Measurements from ENCODE around the gene CAPS.

Gene CAPS

DNA sequence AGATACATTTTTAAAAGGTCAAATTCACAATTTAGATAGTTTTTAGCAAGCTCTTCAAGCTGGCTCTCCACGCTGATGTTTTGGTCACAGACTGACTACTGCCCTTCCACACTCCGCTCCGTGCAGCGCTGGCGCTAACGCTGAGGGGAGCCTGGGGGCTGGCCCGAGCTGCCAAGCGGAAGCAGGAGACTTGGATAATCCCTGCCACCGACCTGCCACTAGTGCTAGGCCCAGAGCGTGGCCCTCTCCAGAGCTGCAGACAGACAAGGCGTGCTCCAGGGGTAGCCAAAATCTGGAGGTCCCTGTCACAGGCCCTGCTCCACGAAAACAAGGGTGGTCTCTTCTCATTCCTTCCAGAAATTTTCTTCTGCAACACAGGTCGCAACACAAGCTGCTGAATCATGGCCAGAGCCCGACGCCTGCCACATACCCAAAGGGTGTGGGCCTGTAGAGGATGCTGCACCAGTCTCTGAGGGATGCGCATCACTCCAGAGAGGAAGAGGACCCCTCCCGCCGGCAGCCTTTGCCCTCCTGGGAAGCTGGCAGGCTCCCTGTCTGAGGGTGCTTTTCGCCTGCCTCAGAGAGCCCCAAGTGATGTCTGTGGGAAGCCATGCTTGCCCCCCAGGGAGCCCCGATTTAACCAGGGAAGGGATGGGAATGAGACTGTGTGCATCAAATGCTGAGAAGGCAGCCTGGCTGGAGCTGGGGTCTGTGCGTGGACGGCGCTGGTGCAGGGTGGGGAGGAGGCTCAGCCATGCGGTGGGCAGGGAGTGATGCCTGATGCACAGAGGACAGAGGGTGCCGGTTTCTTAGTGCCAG lies 21.6 kb downstream of the CAPS start:
- DNase-seq = no peak

- DNase-seq = no peak
Measured at GRCh38 chr19:5936292-5936592, 22.2 kb downstream of the CAPS start.

GRCh38 chr19:5937550-5937949 lies 23.5 kb downstream of the CAPS start:
- DNase-seq = no peak

DNA sequence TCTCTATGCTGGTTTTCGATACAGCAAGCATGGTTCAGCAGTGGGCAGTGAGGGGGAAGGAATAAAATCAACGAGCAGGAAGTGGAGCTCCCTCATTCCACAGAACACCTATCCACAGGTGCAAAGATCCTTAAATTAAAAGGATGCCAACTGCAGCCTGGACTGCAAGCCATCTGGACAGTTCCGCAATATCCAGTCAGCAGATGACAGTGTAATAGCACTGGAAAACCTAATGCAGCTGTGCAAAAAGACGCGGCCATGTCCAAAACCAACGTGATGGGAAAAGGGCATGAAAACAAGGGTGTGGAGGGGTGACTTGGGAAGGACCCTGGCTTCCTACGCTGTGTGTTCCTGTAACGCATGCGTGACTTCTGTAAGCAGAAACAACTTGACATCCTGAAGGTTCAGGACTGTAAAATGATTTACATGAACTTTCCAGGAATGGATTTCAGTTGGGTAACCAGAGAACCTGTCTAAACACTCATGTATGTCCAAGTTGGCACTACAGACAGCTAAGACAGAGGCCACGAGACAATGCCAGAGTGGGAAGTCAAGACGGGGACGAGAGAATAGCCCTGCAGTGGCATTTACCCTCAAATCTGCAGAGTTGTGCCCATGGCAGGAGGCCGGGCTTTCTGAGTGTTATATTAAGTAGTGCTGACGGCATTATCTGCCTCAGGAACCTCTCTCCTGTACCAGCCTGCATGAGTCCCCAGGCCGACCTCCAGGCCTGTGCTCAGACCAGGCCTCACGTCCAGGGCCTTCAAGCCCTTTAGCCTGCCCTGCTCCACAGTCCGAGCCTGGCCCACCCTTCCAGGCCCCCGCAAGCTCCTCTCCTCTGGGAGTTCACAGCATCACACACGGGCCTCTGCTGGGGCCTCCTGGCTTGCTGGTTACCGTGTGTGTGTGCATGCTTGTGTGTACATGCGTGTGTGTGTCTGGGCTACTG lies 26.5 kb downstream of the CAPS start:
- no peak for DNase-seq

DNA sequence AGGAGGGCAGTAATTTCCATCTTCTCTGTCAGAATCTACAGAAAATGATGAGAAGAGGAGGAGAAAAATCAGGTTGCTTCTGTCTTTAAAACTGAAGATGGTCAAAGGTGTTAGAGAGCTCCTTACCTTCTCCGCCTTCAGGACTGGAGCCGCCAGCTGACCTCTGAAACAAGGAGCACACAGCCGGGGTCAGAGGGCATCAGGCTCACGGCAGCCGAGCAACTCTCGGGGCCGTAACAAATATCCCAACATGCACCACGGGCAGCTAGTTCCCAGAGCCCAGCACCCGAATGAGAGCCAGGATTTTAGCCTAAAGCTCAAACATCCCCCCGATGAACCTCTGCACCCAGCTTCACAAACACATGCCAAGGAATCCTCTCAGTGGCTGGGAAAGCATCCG lies 27.6 kb downstream of the CAPS start:
- no peak for DNase-seq

DNA sequence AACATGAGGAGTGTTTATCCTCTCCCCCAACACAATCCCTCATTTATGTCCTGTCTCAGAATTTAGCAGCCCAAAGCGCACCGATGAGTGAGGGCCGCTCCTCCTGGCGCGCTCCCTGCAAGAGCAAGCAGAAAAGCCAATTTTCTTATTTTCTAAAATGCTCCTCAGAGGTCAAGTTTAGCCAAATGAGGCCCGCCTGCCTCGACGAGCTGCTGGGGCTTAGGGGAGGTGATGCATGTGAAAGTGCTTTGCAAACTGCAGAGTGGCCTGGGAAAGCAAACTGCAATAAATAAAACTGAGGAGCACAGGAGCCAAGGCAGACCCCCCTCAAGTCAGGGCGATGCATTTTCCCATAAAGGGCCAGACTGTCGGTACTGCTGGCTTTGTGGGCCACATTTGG lies 29.0 kb downstream of the CAPS start:
- no peak for DNase-seq

DNA sequence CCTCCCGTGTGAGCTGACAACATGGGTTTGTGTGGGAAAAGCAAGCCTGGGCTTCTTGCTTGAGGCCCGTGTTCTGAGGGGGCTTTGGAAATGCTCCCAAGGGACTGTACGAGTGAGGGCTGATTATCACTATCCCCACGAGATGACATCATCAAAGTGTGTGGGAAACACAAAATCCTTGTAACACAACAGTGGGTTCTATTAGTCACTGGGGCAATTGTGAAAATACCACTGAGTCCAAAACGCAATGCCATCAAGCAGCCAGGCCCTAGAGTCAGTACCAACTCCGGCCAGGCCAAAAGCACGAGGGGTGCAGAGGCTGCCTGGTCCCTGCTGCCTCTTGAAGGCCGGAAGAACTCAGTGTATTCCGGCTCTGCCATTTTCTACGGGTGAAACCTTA lies 29.6 kb downstream of the CAPS start:
- no peak for DNase-seq

GRCh38 chr19:5947435-5947834 lies 33.4 kb downstream of the CAPS start:
- peak; percentile 59 for DNase-seq

GRCh38 chr19:5948752-5949564 lies 34.9 kb downstream of the CAPS start:
- no peak for DNase-seq

DNA sequence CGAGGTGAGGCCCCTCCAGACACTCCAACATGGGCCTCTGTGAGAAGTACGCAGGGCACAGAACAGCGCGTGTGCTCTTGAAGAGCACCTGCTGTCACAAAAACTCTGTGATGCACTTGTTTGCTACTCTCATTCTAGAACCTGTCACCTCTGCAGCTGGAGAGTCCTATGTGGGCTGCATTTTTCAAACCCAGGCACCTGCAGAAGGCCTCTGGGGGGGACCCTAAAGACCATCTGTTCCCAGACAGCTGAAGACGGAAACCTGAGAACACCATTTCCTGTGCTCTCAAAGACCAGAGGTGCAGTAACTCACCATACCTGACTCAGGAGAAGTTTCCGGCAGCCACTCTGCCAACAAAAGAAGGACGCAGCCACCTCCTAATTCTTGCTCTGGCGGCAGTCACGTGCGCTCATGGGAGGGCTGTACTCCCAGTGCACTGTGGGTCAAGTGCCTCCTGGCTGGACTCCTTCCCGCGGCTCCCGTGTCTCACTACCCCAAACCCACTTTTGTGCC lies 35.8 kb downstream of the CAPS start:
- peak; percentile 25 for DNase-seq

- DNase-seq = no peak
Measured at GRCh38 chr19:5950741-5951140, 36.7 kb downstream of the CAPS start.

DNA sequence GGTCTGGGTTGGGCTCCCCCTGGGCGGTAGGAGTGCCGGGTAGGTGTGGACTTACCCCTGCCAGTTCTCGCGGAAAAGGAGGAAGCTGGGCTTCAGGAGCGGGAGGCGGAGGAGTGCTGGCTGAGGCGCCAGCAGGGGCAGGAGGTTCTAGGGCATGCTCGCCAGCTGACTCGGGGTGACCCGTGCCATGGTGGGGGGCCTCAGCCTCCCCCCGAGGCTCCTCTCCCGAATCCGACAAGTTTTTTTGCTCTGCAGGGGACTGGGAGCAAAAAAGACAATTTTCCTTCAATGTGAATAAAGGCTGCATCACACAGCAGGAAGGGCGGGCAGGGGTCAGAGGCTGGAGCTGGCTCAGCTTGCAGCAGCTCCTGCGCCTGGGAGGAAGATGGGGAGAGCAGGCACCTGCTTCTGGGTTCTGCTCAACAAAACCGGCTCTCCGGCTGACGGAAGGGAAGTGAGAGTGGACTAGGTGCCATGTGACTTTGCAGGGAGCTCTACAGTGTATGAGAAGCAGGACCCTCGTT lies 37.3 kb downstream of the CAPS start:
- DNase-seq = peak; percentile 24

DNA sequence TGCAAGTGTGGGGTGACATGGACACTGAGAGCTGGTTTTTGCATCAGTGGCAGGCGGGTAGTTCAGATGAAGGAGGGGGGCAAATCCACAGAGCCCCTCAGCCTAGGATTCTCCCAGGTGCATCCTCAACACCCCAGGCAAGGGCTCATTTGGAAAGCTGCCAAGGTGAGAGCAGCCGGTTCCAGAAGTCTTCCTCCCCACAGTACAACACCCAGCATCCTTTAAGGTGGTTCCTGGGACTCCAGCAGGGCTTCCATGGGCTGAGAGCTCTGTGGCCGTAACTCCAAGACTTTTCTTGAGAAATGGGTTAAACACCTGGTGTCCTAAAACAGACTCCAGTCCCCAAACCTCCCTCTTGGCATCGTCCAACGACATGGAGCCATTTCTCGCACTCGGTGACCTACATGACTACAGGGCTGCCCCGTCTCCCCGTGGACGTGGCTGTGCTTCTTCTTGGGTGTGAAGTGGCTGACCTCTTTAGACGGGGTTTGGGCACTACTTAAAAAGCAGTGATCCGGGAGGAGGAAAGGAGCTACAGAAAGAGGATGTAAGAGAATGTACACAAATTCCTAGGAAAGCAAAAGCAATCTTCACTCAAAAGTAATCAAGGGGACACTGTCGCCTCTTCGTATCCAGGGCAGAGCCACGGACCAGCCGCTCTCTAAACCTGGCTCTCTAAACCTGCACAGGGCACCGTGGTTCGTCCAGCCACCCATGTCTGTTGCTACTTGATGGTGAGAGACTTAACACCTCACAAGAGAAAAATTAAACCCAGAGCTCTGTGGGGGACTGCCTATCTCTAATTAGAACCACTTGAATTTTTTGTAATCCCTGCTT lies 38.4 kb downstream of the CAPS start:
- no peak for DNase-seq

GRCh38 chr19:5953030-5953589 lies 39.1 kb downstream of the CAPS start:
- DNase-seq = no peak

DNA sequence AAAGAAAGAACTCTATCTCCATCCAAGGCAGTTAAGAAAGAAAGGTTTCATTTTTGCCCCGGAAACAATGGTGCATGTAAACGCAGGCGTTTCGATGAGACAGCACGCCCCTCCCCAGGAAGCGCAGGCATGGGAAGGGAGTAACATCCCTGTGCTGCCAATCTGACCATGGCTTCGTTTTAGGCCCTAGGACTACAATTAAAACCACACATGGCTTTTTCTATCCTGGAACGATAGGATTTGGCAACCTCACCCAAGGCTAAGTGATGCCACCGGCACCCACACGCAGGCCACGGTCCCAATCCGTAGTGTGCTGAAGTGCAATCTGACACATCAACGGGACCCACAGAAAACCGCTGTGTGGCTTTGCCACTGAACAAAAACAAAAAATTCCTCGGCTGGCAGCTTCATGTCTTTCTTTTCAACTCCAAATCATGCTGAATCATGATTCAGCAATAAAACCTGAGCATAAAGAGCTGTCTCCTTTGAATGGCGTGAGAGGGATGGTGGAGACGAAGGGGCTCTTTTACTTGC lies 39.7 kb downstream of the CAPS start:
- DNase-seq = peak; percentile 22

- DNase-seq = no peak
Measured at GRCh38 chr19:5954293-5954692, 40.2 kb downstream of the CAPS start.

GRCh38 chr19:5955636-5955935 lies 41.5 kb downstream of the CAPS start:
- no peak for DNase-seq

GRCh38 chr19:5956323-5956722 lies 42.3 kb downstream of the CAPS start:
- DNase-seq = no peak

- DNase-seq = no peak
Measured at GRCh38 chr19:5956728-5957127, 42.7 kb downstream of the CAPS start.

GRCh38 chr19:5957170-5957569 lies 43.1 kb downstream of the CAPS start:
- no peak for DNase-seq

DNA sequence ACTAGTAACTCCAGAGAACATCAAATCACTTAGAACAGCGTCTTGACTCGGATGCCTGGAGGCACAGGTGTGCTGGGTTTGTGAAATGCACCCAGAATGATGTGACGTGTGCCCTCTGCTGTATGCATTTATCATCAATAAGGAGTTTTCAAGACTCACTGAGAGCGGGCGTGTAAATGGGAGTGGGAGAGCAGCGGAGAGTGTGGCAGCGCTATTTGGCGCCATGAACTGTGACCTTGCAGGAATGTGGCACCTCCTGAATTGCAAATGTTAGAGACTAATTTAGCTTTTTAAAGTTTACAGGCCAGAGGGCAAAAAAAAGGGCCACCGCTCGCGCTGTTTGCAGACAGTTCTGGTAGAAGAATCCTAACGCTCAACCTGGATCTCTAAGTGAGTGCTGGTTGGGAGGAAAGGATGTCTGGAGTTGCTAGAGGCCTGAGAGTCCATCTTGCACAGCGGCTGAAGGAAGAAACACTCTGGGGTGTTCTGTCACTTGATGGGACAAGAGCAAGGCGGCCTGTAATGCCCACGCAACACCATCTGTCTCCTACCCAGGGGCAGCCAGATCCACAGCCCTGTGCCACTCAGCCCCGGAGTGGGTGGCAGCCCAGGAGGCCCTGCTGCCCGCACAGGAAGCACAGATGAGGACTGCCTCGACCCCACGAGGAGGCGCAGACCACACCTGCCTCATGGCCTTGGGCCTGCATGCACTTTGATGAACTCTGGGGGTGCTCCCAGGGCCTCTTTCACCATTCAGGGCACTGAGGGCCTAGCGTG lies 44.2 kb downstream of the CAPS start:
- no peak for DNase-seq
